Activated CD8-positive, alpha-beta memory T cell treated with anti-CD3 and anti-CD28 coated beads for 48 hours (primary cell): Measurements from ENCODE around the gene CYP8B1.

ENCODE experiments used
- DNase-seq, 3 experiments: peaks; one replicate each; pipeline ENCODE4 v3.0.0-alpha.2; 2020; ENCODE audit warnings: low read depth in 2 of 3, low spot score in 2 of 3

The CYP8B1 gene

DNA sequence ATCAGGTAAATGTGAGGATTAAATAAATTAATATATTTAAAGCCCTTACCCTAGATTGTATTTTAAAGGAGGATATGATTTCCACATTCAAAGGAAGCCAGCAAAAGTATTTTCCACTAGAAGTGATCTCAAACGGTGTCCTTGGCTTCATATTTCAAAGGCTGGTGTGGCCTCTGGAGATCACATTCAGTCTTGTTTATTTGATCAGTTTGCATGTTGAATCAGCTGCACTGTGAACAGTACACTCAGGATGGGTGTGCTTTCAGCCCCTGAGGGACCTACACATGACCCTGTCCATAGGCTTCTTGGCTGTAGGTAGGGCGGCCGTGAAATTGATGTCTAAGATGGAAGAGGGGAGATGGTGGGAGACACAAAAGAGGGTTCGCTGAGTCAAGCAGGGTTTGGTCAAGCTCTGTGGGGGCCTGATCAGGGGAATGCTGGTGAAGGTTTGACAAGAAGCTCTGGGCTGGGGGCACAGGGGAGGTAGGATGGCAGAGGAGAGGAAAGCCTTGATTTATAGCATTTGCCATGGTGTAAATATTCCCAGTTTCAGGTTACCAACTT lies 21.9 kb downstream of the CYP8B1 start:
- no peak for DNase-seq

DNA sequence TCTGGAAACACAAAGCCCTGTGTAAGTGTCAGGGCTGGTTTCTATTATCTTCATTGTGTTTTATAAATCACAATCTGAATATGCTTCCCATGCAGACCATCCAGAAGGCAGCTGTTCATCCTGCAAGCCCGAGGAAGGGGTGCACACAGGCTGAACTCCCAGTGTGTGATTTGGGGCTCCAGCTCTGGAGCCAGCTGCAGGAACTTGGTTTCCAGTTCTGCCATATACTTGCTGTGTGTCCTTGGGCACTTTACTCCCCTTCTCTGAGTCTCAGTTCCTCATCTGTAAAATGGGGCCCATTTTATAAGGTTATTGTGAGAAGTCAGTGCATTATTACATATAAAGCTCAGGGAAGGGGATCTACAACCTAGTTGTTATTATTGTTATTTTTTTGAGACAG lies 22.6 kb downstream of the CYP8B1 start:
- no peak for DNase-seq

DNA sequence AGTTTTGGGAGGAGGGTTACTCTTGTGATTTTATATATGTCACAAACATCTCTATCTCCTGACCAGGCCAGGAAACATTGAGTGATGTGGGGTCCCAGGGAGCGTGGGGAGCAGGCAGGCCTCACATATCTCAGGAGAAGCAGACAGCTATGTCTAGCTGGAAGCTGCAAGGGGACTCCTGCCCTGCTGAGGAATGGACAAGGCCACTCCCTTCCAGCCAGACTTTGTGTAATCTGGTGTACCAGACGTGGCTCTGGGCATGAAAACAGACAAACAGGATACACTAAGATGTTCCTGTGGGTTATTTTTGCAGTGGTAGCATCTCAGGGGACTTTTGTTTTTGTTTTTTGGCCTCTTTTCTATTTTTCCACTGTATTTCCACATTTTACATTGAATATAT lies 23.2 kb downstream of the CYP8B1 start:
- no peak for DNase-seq

DNA sequence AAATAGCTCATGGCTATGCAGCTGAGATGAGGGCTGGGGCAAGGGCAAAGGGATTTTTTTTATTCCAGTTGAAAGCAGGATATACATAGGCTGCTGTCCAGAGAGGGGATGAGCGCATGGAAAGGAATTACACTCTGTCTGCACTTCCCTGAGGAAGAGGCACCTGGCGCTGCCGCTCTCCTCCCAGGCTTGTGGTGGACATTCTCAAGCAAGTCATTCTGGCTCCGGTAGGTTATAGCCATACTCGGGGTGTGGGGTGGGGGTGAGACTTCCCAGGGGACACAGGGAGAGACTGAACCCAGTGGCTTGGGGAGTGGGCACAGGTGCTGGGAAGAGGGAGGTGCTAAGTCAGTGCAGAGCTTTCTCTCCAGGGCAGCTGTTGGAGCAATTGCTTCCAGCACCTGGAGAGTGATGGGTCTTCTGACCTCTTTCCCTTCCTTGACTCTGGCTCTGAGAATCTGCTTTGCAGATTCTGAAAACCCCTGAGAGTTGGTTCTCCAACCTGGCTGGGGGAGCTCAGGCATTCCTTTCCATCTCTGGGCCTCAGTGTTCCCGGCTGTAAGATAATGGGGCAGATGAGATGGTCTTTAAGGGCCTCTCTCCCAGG lies 24.3 kb downstream of the CYP8B1 start:
- no peak for DNase-seq

DNA sequence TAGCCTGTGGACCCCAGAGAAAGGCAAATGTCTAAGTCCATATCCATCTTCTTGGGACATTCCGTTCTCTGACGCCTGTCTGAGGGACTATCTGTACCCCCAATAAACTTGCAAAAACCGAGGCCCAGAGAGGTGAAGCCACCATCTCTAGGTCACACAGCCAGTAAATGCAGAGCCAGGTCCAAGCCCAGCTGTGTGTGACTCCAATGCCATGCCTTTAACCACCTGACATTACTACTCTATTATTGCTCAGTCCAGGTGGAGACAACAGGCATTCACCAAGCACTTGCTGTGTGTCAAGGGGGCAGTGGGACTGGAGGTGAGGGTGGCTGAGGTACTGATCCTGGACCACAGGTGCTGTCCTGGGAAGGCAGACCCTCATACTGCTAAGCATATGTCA lies 25.4 kb downstream of the CYP8B1 start:
- no peak for DNase-seq

DNA sequence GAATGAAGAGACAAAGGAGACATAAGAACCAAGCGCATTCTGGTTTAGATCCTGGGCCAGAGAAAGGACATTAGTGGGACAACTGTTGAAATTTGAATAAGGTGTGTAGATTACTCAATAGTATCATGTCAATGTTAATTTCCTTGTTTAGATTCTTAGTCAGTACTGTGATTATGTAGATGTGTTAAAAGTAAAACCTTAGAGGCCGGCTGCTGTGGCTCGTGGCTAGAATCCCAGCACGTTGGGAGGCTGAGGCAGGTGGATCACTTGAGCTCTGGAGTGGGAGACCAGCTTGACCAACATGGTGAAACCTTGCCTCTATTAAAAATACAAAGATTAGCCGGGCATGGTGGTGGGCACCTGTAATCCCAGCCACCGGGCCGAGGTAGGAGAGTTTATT lies 26.7 kb downstream of the CYP8B1 start:
- DNase-seq = no peak

DNA sequence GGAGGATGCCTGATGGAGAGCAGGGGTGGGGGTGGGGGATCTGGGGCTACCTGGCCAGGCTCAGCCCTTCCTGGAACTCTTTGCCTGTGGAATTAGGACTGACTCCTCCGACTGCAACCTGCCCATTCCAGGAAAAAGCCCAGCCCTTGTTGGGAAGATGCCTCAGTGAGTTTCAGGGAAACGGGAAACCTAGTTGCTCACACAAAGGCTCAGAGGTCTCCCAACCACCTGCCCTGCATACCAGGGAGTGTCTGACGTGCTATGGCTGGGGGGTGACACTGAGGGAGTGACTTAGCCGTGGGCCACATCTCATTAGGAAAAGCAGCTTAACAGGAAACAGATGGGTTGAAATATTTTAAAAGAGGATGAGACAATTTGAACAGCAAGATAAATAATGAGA lies 27.9 kb downstream of the CYP8B1 start:
- no peak for DNase-seq

DNA sequence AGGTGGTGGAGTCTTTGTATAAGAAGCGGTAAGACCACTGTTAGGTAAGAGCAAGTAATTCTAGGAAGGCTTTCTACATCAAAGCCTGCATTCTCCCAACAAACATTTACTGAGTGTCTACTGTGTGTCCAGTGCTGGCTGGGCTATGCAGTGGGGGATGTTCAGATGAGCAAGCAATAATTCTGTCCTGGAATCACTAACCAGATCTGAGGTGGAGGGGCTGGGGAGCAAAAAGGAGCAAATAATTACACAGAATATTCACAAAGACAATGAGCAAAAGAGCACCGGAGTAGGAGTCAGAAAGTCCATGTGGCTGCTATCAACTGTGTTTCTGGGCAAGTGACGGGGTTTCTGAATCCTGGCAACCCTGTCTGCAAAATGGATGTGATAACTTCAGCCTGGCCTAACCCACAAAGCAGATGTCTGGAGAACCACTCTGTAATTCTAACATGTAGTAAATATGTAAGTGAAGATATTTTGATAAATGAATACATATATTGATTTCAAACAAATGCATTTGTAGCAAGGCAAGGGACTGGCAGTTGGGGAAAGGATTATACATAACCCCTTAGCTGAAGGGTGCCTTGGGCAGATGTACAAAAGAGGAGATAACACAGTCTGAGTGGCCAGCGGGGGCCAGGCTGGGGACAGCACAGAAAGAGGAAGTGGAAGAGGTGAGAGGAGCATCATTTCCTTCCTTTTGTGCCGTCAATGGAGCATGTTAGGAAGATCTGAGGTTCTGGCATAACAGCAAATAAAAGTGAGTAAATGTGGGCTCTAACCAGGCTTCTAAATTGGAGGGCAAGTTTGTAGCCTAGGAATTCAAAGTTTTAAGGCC lies 28.8 kb downstream of the CYP8B1 start:
- no peak for DNase-seq

DNA sequence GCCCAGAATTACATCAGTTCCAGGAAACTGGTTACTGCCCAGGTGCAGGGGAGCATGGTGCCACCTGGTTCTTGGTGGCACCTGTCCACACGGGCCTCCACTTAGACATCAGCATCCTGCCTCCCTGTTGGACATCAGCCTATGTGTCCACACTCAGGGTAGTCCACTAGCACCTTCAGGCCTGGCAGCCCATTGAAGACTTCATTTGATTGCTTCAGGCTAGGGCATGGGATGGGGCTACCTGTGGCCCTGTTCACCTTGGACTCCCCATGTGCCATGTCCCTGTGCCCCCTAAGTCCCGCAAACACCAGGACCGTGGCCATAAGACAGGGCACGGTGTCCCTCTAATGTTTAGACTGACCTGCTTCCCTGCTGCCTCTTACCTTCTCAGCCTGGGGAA lies 30.9 kb downstream of the CYP8B1 start:
- no peak for DNase-seq

DNA sequence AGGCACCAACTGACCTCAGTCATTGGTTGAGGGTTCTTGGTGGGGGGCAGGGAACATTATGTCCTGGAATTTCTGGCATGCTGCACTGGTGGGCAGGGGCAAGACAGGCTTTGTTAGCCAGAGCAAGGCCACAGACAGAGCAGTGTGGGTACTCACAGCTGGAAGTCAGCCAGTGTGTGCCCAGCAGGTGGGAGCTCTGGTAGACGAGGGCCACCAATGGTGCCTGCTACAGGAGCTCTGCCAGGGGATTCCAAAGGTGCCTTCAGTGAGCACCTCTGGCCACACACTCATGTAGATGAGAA lies 31.3 kb downstream of the CYP8B1 start:
- DNase-seq = no peak

DNA sequence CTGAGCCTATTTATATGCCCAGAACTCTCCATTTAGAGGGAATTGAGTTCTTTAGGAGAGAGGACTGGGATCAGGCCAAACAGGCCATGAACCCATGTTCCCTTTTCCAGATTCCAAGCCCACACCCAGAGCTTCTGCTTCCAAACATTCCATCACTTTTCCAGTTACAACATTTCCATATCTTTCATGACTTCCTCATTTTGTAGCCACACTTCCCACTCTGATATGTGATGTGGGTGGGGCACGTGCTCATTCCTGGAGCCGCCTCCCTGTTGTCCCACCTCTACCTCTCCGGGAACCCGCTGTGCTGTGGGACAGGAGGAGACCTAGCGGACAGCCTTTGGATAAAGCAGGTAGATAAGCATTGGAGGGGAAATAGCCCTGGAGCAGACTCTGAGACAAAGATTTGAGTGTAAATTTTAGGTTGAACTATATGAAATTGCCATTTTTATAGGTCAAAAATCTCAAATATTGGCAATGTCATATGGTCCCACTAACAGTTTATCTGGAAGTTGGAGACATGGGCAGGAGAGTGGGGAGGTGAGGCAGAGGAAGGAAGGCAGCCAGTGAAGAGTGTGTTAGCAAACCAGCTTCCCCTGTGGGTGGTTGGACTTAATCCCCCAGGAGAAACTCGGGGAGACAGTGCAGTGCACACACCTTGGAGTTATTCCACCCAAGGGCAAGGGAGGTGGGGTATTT lies 31.8 kb downstream of the CYP8B1 start:
- no peak for DNase-seq

DNA sequence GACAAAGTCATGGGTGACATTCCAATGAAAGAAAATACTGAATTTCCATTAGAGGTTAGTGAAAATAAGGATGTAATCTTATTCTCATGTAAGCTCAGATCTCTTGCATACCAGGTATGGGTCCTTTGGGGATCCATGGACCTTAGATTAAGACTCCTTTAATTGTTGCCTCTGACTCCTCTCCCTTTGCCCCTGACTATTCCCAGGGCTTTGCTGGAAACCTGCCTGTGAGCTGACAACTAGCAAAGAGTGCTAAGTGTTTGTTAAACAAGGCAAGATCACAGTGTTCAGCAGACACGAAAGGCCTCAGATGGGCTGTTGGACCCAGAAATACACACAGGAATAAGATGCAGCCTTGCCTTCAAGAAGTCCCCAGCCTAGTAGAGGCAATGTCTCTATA lies 34.3 kb downstream of the CYP8B1 start:
- no peak for DNase-seq

DNA sequence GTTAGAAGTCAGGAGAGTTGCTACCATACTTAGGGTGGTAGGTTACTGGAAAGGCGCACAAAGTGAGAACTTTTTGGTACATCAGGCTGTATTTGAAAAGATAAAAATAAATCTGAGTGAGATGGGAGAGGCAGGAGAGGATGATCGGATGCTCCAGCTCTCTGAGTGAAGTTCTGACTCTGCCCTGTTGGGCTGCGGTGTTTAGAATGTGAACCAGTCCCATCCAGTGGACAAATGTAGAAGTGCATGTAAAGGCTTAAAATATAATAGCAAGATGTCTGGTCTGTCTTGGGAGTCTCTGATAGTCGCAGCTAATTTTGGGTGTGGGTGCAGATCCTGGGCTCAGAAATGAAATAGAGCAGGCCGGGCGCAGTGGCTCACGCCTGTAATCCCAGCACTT lies 36.1 kb downstream of the CYP8B1 start:
- no peak for DNase-seq

DNA sequence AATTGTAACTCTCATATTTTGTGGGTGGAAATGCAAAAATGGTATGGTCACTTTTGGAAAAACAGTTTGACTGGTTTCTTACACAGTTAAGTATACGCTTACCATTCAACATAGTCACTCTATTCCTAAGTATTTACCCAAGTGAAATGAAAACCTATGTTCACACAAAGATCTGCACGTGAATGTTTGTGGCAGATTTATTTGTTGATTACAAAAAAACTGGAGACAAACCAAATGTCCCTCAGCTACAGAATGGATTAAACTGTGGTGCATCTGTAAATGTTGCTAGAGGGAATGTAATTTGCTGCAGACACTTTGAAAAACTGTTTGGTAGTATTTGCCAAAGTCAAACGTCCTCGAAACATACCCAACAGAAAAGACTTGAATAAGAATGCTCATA lies 37.1 kb downstream of the CYP8B1 start:
- no peak for DNase-seq

DNA sequence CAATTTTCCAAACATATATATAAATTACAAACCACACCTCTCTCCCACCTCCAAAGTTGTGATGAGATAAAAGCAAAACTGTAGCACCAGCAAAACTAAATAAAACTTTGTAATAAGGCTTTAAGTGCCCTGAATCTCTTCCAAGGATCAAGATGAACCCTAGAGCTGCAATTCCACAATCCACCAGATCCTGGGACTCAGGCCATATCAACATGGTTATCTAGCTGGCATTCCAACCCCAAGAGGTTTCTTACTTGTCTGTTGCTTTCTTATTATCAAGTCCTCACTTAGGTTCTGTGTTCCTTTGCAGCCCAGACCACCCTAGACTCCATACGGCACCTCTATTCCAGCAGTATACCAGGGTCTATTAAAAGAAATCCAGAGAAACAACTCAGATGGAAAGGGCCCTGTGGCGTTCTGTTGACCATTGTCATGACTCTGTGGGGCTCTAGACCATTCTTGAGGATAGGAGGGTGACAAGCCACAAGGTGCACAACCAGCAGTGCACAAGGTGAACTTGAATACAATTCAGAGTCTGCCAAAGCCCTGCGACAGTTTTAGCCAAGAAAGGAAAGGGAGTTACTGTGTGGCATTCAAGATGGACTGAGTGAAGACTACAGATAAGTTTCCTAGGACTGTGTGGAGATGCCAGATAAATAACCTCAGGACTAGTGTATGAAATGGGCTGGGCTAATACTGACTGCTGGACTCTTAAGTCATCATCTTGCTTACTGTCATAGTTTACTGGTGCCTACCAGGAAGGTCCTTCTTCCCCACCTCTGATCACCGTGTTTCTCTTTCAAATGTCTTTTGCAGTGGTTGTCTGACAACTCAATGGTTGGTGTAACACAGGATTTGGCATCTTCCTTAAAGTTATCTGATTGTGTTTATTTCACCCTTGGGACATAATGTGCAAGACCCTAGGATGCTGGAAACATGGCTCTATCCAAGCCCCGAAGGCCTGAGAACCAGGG lies 39.2 kb downstream of the CYP8B1 start:
- DNase-seq = no peak

DNA sequence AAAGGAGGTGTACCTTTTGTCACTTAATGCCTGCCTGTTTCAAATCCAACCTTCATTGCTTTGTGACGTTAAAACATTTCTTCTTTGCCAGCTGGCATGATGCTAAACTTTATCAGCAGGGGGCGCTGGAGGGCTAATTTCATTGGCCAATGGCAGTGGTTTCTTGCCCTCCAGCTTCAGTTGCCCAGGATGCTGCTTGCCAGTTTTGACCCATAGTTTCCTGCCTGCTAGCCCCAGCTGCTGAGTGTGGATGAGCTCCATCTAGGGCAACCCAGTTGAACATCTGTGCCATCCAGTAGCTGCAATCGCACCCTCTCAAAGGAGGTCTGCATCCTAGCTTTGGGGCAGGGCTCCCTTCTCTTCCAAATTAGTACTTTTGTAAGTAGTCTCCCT lies 44.4 kb downstream of the CYP8B1 start:
- peak; percentile 33 to 82 (median 67) for DNase-seq

DNA sequence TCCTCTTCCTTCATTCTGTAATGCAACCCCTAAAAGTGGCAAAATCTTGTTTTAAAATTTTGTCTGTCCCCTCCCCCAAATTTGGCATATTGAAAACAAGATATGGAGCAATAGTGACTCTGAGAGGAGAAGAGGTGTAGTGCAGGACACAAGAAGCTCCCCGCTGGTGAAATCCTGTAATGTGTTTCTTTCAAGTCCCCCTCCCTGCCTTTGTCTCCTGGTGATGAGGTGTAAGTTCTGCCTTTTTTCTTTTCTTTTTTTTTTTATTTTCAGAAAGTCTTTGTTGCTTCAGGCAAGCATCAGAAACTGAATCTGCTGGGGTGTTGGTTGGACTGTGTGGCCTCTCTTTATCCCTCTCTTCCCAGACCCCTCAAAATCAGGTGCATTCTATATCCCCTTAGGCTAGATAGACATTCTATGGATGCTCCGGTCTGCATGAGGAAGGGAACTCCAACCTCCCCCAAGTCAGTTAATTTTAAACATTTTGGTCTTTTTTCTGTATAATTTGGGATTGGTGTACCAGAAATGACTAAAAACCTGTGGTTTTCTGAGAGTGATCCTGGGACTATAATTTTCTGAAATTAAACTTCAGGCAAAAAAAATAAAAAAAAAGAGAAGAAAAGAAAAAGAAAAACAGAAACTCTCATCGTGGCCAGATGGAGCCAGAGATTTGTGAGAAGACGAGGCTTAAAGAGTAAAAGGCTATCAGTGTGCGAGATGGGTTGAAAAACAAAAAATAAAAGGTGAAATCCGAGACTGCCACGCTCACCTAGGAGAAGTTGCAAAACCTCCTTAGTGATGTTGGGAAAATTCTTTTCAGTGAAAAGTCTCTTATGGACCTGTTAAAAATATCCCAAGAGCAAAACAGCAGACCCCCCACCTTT lies 45.0 kb downstream of the CYP8B1 start:
- no peak for DNase-seq

DNA sequence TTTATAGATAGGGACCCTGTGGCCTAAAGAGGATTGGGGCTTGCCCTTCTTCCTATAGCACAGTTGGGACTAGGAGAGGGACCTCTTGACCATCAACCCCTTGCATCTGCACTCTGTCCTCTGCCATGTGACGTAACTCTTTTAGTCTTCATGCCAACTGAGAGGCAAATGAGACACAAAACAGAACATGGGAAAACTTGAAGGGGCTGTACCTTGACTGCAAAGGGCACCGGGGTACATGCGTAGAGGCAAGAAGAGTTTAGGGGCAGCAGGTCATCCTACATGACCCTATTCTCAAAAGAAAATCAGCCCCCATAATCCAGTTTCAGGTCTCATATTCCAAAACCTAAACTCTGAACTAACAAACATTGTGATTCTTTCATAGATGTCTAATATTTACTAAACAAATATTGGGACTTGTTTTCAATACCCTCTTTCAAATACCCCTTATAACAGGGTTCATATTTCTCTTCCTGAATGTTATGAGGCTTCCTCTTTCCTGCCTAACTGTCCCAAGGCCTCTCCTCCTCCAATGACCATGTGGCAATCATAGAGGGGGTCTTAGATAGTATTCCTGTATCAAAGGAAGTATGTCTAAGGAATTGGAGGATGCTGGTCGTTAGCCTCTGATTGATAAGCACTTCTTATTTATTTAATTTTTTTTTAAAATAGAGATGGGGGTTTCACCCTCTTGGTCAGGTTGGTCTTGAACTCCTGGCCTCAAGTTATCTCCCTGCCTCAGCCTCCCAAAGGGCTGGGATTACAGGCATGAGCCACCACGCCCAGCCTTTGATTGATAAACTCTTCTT lies 45.8 kb downstream of the CYP8B1 start:
- DNase-seq = no peak

DNA sequence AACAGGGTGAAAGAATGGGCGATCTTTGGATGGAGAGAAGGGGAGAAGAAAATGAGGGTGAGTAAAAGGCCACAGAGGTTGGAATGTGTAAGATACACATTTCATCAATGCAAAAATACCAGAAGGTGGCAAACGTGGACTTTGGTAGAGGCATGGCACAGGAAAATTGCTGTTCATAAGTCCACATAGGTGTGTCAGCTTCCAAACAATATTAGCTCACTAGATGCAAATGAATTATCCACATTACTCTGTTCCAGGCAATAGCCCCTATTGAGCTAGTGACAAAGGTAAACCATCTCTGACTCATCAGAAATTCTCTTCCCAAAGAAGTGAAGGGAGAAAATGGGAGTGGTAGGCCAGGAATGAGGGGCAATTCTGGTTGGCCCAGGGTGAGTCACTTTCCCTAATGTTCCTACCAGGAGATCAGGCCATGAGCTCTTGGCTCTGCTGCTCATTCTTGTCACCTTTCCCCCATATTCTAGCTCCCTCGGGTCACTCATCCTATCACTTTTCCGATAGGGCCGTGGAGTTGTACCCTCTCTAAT lies 46.5 kb downstream of the CYP8B1 start:
- DNase-seq = no peak
